HepG2 (cell line): ENCODE results near the gene AKIP1. TPM values are rescaled to one million over a fixed set of nuclear protein-coding genes. Genes with fewer than 3 reads are reported as not detected.

Source experiments
- ARID3A ChIP-seq: IDR thresholded peaks from 2 replicates; pipeline ENCODE4 v1.6.1; 2012; ENCODE audit warnings: low read depth, low read length, improper control_type of control experiment
- ARNTL ChIP-seq: sonication (generic); formaldehyde crosslinking; IDR thresholded peaks from 2 replicates; pipeline ENCODE4 v1.4.0; 2020; ENCODE audit warnings: mild to moderate bottlenecking, missing genetic modification reagents
- FOXM1 ChIP-seq: sonication (generic); formaldehyde crosslinking; IDR thresholded peaks from 2 replicates; pipeline ENCODE4 v1.5.0; 2020; ENCODE audit warnings: missing genetic modification reagents
- GRHL1 ChIP-seq: sonication (generic); formaldehyde crosslinking; conservative IDR thresholded peaks from 2 replicates; pipeline ENCODE4 v1.8.0; 2022; ENCODE audit warnings: missing genetic modification reagents
- HMGA1 ChIP-seq: sonication (generic); formaldehyde crosslinking; conservative IDR thresholded peaks from 2 replicates; pipeline ENCODE4 v1.4.0; 2020; ENCODE audit warnings: missing genetic modification reagents
- HOXA9 ChIP-seq: sonication (generic); formaldehyde crosslinking; IDR thresholded peaks from 2 replicates; pipeline ENCODE4 v1.8.1; 2022; ENCODE audit warnings: missing genetic modification reagents, mild to moderate bottlenecking, moderate library complexity, borderline replicate concordance
- KLF11 ChIP-seq: IDR thresholded peaks from 2 replicates; pipeline ENCODE4 v1.6.1; 2016; ENCODE audit warnings: missing compliant biosample characterization
- NFATC3 ChIP-seq: sonication (generic); formaldehyde crosslinking; IDR thresholded peaks from 2 replicates; pipeline ENCODE4 v1.5.1; 2020; ENCODE audit warnings: mild to moderate bottlenecking, missing genetic modification reagents
- SIX4 ChIP-seq: sonication (generic); formaldehyde crosslinking; IDR thresholded peaks from 2 replicates; pipeline ENCODE4 v1.4.0; 2020; ENCODE audit warnings: missing genetic modification reagents
- YY1 ChIP-seq: IDR thresholded peaks from 2 replicates; pipeline ENCODE4 v1.6.1; 2011; ENCODE audit warnings: low read length, low read depth, moderate library complexity, mild to moderate bottlenecking; ENCODE audit not compliant: insufficient read depth, insufficient replicate concordance
- ZBTB20 ChIP-seq: sonication (generic); formaldehyde crosslinking; IDR thresholded peaks from 2 replicates; pipeline ENCODE4 v1.8.1; 2023; ENCODE audit warnings: missing genetic modification reagents, low read depth, mild to moderate bottlenecking, borderline replicate concordance
- ZNF205 ChIP-seq: IDR thresholded peaks from 2 replicates; pipeline ENCODE4 v1.6.1; 2018; ENCODE audit warnings: missing biosample characterization, missing genetic modification reagents
- ZNF724P ChIP-seq: sonication (generic); formaldehyde crosslinking; IDR thresholded peaks from 2 replicates; pipeline ENCODE4 v1.8.0; 2022; ENCODE audit warnings: missing genetic modification reagents, borderline replicate concordance
- ZNF770 ChIP-seq: sonication (generic); formaldehyde crosslinking; IDR thresholded peaks from 2 replicates; pipeline ENCODE4 v1.5.0; 2020; ENCODE audit warnings: mild to moderate bottlenecking, missing genetic modification reagents
- polyA plus RNA-seq, 8 experiments: library from polyadenylated mRNA; depleted of rRNA in 3 of 8; stranded (reverse) in 7 of 8; unstranded in 1 of 8; fragments of >200 nt; fragmentation: Illumina TruSeq in 4 of 8; extraction: Trizol in 4 of 8; gene quantifications; 2 replicates each; pipeline versions ENCODE4 v1.2.1 to v1.2.3, GENCODE V29; 2011 to 2016; ENCODE audit warnings: low read depth in 4 of 8, missing spikeins in 1 of 8, mixed read lengths in 1 of 8; ENCODE audit not compliant: insufficient read depth in 1 of 8
- total RNA-seq, 5 experiments: library from RNA; depleted of rRNA; stranded (reverse); fragments of >200 nt; fragmentation: Illumina TruSeq; extraction: Trizol; gene quantifications; 2 replicates each; pipeline ENCODE4 v1.2.3, GENCODE V29; 2016; ENCODE audit warnings: low read depth in 1 of 5
- TF ChIP-seq, protein P1 (sequence below): sonication (generic); formaldehyde crosslinking; IDR thresholded peaks from 2 replicates; pipeline ENCODE4 v1.4.0; 2020; ENCODE audit warnings: missing genetic modification reagents

The AKIP1 gene
- total and polyA plus RNA-seq, 2 of the 13 experiments (the other 11 are each of a cell fraction or from before 2014, with no cell fraction given): 10.0 to 20.3 TPM

DNA sequence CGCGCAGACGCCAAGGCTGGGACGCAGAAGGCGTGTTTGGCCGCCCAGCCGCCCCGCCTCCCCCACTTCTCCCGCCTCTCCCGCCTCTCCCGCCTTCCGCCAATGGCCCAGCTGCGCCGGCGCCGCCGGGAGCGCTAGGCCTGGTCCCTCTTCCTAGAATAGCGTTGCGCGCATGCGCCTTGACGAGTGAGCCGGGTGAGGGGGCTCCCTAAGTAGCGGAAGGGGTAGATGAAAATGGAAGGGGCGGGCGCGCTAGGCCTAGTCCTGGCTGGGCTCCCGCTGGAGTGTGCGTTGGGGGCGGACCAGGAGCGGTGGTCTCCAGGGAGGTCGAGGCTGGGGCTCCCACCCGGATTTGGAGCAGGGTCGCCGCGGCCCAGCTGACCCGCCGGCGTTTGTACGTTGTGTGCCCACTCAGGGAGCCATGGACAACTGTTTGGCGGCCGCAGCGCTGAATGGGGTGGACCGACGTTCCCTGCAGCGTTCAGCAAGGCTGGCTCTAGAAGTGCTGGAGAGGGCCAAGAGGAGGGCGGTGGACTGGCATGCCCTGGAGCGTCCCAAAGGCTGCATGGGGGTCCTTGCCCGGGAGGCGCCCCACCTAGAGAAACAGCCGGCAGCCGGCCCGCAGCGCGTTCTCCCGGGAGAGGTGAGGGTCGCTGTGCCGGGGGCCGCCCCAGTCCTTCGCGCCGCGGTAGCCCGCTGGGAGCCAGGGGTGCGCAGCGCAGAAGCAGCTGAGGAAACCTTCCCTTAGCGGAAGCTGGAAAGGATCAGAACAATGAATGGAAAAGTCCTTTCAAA is at the start of gene AKIP1 (continued):
- TF ChIP-seq, protein P1, sequence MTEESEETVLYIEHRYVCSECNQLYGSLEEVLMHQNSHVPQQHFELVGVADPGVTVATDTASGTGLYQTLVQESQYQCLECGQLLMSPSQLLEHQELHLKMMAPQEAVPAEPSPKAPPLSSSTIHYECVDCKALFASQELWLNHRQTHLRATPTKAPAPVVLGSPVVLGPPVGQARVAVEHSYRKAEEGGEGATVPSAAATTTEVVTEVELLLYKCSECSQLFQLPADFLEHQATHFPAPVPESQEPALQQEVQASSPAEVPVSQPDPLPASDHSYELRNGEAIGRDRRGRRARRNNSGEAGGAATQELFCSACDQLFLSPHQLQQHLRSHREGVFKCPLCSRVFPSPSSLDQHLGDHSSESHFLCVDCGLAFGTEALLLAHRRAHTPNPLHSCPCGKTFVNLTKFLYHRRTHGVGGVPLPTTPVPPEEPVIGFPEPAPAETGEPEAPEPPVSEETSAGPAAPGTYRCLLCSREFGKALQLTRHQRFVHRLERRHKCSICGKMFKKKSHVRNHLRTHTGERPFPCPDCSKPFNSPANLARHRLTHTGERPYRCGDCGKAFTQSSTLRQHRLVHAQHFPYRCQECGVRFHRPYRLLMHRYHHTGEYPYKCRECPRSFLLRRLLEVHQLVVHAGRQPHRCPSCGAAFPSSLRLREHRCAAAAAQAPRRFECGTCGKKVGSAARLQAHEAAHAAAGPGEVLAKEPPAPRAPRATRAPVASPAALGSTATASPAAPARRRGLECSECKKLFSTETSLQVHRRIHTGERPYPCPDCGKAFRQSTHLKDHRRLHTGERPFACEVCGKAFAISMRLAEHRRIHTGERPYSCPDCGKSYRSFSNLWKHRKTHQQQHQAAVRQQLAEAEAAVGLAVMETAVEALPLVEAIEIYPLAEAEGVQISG: peak; percentile 27; the same call in 1 of the 2 replicates
- TF ChIP-seq ZNF724P (CRISPR knock-in tag) (no peak), NFATC3 (CRISPR knock-in tag) (no peak), ARNTL (CRISPR knock-in tag) (0 out of 2 replicates have a peak, but pooled peaks have one; percentile 31), FOXM1 (no peak), ZBTB20 (CRISPR knock-in tag) (0 out of 2 replicates have a peak, but pooled peaks have one; percentile 44), SIX4 (CRISPR knock-in tag) (no peak), YY1 (no peak), HOXA9 (CRISPR knock-in tag) (no peak), HMGA1 (no peak), KLF11 (CRISPR knock-in tag) (no peak), GRHL1 (CRISPR knock-in tag) (no peak), ARID3A (no peak), ZNF770 (CRISPR knock-in tag) (no peak), ZNF205 (CRISPR knock-in tag) (no peak)
